Parathyroid adenoma (tissue), 2 donors: ENCODE results near the gene ATP6V1G2.

Source experiments
- H2AFZ ChIP-seq: fragments of 300-600 bp; sonication (generic); one replicate; pipeline ENCODE4 v1.7.0; 2017; ENCODE audit warnings: antibody characterized with exemption, mild to moderate bottlenecking
- H3K27ac ChIP-seq: fragments of 300-600 bp; sonication (generic); one replicate; pipeline ENCODE4 v1.7.0; 2017
- H3K27me3 ChIP-seq: fragments of 300-600 bp; sonication (generic); one replicate; pipeline ENCODE4 v1.7.0; 2017; ENCODE audit warnings: low read length; ENCODE audit not compliant: control insufficient read depth, insufficient read depth
- H3K36me3 ChIP-seq: fragments of 300-600 bp; sonication (generic); one replicate; pipeline ENCODE4 v1.7.0; 2017; ENCODE audit warnings: low read length; ENCODE audit not compliant: control insufficient read depth, insufficient read depth
- H3K4me1 ChIP-seq: fragments of 300-600 bp; sonication (generic); one replicate; pipeline ENCODE4 v1.7.0; 2017; ENCODE audit warnings: control low read depth
- H3K4me2 ChIP-seq: fragments of 300-600 bp; sonication (generic); one replicate; pipeline ENCODE4 v1.7.0; 2017; ENCODE audit warnings: low read length
- H3K4me3 ChIP-seq: fragments of 300-600 bp; sonication (generic); one replicate; pipeline ENCODE4 v1.7.0; 2017; ENCODE audit warnings: low read depth, low read length
- H3K79me2 ChIP-seq: fragments of 300-600 bp; sonication (generic); one replicate; pipeline ENCODE4 v1.7.0; 2017; ENCODE audit warnings: control low read depth
- H3K9ac ChIP-seq: fragments of 300-600 bp; sonication (generic); one replicate; pipeline ENCODE4 v1.7.0; 2017; ENCODE audit warnings: mild to moderate bottlenecking
- H3K9me3 ChIP-seq: fragments of 300-600 bp; sonication (generic); one replicate; pipeline ENCODE4 v1.7.0; 2017; ENCODE audit warnings: low read length; ENCODE audit not compliant: control insufficient read depth
- CTCF ChIP-seq: fragments of 300-600 bp; sonication (generic); IDR thresholded peaks from one replicate; pipeline ENCODE4 v1.7.0; 2017; ENCODE audit warnings: antibody characterized with exemption, mild to moderate bottlenecking
- donor health status: primary hyperparathyroidism.

The ATP6V1G2 gene

GRCh38 chr6:31575952-31576685, 29.7 kb upstream of the ATP6V1G2 start:
- H3K27ac ChIP-seq = no peak overlapping the region

GRCh38 chr6:31575335-31575901, 29.0 kb upstream of the ATP6V1G2 start, which contains the start of gene TNF:
Gene TNF, plus strand, starts transcription at chr6:31575565. Its CDS starts 177 bp downstream, at chr6:31575742.
- H3K9me3 ChIP-seq = no peaks in the 10 kb centered on the region
- no peak within 1 kb of the TSS for H3K27ac ChIP-seq
- no peak within 1 kb of the TSS for H3K9ac ChIP-seq
- no peak within 1 kb of the TSS for H3K4me2 ChIP-seq
- H3K36me3 ChIP-seq = no peaks in the 10 kb centered on the region
- no peak for TF ChIP-seq CTCF
- no peaks in the 10 kb centered on the region for H3K27me3 ChIP-seq
- no peak within 1 kb of the TSS for H2AFZ ChIP-seq
- no peaks in the 10 kb centered on the region for H3K79me2 ChIP-seq
- peak within 1 kb of the TSS; percentile 37 for H3K4me3 ChIP-seq
- no peaks in the 10 kb centered on the region for H3K4me1 ChIP-seq

More at GRCh38 chr6:31575952-31576685, 29.7 kb upstream of the ATP6V1G2 start:
- no peaks in the 10 kb centered on the region for H3K36me3 ChIP-seq
- no peaks in the 10 kb centered on the region for H3K79me2 ChIP-seq
- H3K4me3 ChIP-seq = peak overlapping the region; percentile 37
- H3K27me3 ChIP-seq = no peaks in the 10 kb centered on the region
- no peak for TF ChIP-seq CTCF
- H3K9me3 ChIP-seq = no peaks in the 10 kb centered on the region
- no peak overlapping the region for H3K4me2 ChIP-seq
- H3K4me1 ChIP-seq = no peaks in the 10 kb centered on the region
- no peak overlapping the region for H3K9ac ChIP-seq
- H2AFZ ChIP-seq = no peak overlapping the region

GRCh38 chr6:31574106-31575061, 28.0 kb upstream of the ATP6V1G2 start:
- no peaks in the 10 kb centered on the region for H3K4me1 ChIP-seq
- H3K27me3 ChIP-seq = no peaks in the 10 kb centered on the region
- H3K9me3 ChIP-seq = no peaks in the 10 kb centered on the region
- no peak overlapping the region for H3K4me2 ChIP-seq
- no peak for TF ChIP-seq CTCF
- H3K9ac ChIP-seq = no peak overlapping the region
- H3K79me2 ChIP-seq = no peaks in the 10 kb centered on the region
- no peaks in the 10 kb centered on the region for H3K36me3 ChIP-seq
- no peak overlapping the region for H2AFZ ChIP-seq
- H3K27ac ChIP-seq = no peak overlapping the region
- no peak overlapping the region for H3K4me3 ChIP-seq

- no peaks in the 10 kb centered on the region for H3K79me2 ChIP-seq
- H3K4me2 ChIP-seq = no peak overlapping the region
- no peak overlapping the region for H2AFZ ChIP-seq
- H3K27ac ChIP-seq = no peak overlapping the region
- no peaks in the 10 kb centered on the region for H3K4me1 ChIP-seq
- no peaks in the 10 kb centered on the region for H3K27me3 ChIP-seq
- no peak for TF ChIP-seq CTCF
- no peaks in the 10 kb centered on the region for H3K9me3 ChIP-seq
- H3K36me3 ChIP-seq = no peaks in the 10 kb centered on the region
- H3K4me3 ChIP-seq = no peak overlapping the region
- H3K9ac ChIP-seq = no peak overlapping the region
These were observed 27.1 kb upstream of the ATP6V1G2 start for GRCh38 chr6:31573239-31574105.
